Measurements from ENCODE around the gene TENM3. TPM values are rescaled to one million over a fixed set of nuclear protein-coding genes. Genes with fewer than 3 reads are reported as not detected.

TENM3 gene
- total and polyA plus RNA-seq, 10 of the 15 experiments (the other 5 are each of a cell fraction or from before 2014, with no cell fraction given), result 0.01 to 1.7 (median 0.08) TPM; not detected in 2

DNA sequence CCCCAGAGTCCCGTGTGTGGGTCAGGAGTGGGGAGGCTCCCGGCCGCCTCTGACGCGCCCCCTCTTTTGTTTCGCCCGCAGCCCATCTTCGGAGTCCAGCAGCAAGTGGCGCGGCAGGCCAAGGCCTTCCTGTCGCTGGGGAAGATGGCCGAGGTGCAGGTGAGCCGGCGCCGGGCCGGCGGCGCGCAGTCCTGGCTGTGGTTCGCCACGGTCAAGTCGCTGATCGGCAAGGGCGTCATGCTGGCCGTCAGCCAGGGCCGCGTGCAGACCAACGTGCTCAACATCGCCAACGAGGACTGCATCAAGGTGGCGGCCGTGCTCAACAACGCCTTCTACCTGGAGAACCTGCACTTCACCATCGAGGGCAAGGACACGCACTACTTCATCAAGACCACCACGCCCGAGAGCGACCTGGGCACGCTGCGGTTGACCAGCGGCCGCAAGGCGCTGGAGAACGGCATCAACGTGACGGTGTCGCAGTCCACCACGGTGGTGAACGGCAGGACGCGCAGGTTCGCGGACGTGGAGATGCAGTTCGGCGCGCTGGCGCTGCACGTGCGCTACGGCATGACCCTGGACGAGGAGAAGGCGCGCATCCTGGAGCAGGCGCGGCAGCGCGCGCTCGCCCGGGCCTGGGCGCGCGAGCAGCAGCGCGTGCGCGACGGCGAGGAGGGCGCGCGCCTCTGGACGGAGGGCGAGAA is 556.5 kb downstream of the TENM3 start (continued):
- TF ChIP-seq, protein P1, sequence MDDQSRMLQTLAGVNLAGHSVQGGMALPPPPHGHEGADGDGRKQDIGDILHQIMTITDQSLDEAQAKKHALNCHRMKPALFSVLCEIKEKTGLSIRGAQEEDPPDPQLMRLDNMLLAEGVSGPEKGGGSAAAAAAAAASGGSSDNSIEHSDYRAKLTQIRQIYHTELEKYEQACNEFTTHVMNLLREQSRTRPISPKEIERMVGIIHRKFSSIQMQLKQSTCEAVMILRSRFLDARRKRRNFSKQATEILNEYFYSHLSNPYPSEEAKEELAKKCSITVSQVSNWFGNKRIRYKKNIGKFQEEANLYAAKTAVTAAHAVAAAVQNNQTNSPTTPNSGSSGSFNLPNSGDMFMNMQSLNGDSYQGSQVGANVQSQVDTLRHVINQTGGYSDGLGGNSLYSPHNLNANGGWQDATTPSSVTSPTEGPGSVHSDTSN (IDR thresholded peaks at IDR 0.05; ENCODE audit: insufficient replicate concordance, low read depth, low read length), result no peak
- TF ChIP-seq, protein P2, sequence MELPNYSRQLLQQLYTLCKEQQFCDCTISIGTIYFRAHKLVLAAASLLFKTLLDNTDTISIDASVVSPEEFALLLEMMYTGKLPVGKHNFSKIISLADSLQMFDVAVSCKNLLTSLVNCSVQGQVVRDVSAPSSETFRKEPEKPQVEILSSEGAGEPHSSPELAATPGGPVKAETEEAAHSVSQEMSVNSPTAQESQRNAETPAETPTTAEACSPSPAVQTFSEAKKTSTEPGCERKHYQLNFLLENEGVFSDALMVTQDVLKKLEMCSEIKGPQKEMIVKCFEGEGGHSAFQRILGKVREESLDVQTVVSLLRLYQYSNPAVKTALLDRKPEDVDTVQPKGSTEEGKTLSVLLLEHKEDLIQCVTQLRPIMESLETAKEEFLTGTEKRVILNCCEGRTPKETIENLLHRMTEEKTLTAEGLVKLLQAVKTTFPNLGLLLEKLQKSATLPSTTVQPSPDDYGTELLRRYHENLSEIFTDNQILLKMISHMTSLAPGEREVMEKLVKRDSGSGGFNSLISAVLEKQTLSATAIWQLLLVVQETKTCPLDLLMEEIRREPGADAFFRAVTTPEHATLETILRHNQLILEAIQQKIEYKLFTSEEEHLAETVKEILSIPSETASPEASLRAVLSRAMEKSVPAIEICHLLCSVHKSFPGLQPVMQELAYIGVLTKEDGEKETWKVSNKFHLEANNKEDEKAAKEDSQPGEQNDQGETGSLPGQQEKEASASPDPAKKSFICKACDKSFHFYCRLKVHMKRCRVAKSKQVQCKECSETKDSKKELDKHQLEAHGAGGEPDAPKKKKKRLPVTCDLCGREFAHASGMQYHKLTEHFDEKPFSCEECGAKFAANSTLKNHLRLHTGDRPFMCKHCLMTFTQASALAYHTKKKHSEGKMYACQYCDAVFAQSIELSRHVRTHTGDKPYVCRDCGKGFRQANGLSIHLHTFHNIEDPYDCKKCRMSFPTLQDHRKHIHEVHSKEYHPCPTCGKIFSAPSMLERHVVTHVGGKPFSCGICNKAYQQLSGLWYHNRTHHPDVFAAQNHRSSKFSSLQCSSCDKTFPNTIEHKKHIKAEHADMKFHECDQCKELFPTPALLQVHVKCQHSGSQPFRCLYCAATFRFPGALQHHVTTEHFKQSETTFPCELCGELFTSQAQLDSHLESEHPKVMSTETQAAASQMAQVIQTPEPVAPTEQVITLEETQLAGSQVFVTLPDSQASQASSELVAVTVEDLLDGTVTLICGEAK (IDR thresholded peaks at IDR 0.05; ENCODE audit: borderline replicate concordance), result no peak

DNA sequence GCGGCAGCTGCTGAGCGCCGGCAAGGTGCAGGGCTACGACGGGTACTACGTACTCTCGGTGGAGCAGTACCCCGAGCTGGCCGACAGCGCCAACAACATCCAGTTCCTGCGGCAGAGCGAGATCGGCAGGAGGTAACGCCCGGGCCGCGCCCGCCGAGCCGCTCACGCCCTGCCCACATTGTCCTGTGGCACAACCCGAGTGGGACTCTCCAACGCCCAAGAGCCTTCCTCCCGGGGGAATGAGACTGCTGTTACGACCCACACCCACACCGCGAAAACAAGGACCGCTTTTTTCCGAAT is 557.0 kb downstream of the TENM3 start:
- CTCF ChIA-PET, result no interaction called here
- in situ Hi-C loops (cut with MboI) (no loop called here), intact Hi-C loops (cut with micrococcal nuclease; ENCODE audit: unreplicated experiment) (loop anchor here (10.0 kb wide), 2 partner anchors 465 to 1655 kb away; no protein-coding TSS in a partner anchor)
- no peak overlapping the region for H2AFZ ChIP-seq (ENCODE audit: control insufficient read depth, low read depth, low read length)
- no peak overlapping the region for H3K4me2 ChIP-seq (ENCODE audit: control insufficient read depth, insufficient read depth)
- H3K4me3 ChIP-seq, result no peak overlapping the region
- H3K9ac ChIP-seq (ENCODE audit: control insufficient read depth, insufficient read depth, low read length), result no peak overlapping the region
- H3K27me3 ChIP-seq (replicated peaks in 1 of 2; ENCODE audit: control insufficient read depth in 2 of 2, insufficient read depth in 2 of 2, low read length in 1 of 2), result no peaks in the 10 kb centered on the region
- H3K9me3 ChIP-seq (replicated peaks; ENCODE audit: control insufficient read depth, insufficient read depth, low read length), result no peaks in the 10 kb centered on the region
- FAIRE-seq, result no peak
- no peaks in the 10 kb centered on the region for H3K4me1 ChIP-seq (ENCODE audit: control insufficient read depth, insufficient read depth, low read length)
- SMC1A ChIA-PET (ENCODE audit: uncharacterized antibody, unreplicated experiment), result no interaction called here
- no peak for TF ChIP-seq REST (IDR thresholded peaks at IDR 0.05; ENCODE audit: low read depth, low read length)
- TF ChIP-seq STAT1 (conservative IDR thresholded peaks at IDR 0.05), result no peak
- no peak for TF ChIP-seq NBN (IDR thresholded peaks at IDR 0.05)
- no peak for TF ChIP-seq MTA3 (IDR thresholded peaks at IDR 0.05; ENCODE audit: borderline replicate concordance, low read length)
- TF ChIP-seq JUND (IDR thresholded peaks at IDR 0.05; ENCODE audit: low read depth, low read length), result no peak
- TF ChIP-seq NFIC (IDR thresholded peaks at IDR 0.05; ENCODE audit: low read depth, low read length), result no peak
- no peak for ATAC-seq
- BruUV-seq (replicated peaks), result no TSS peak
- no peaks in the 10 kb centered on the region for H3K36me3 ChIP-seq (ENCODE audit: control insufficient read depth in 2 of 2, insufficient read depth in 2 of 2, low read length in 1 of 2)
- WGBS (ENCODE audit: insufficient coverage, insufficient replicate concordance, low lambda C conversion rate, missing lambda C conversion rate), result 95% methylated on average over 26 of the region's 29 CpGs
- no peak overlapping the region for H3K27ac ChIP-seq (ENCODE audit: control insufficient read depth, insufficient read depth)
- no peaks in the 10 kb centered on the region for H3K79me2 ChIP-seq (ENCODE audit: control insufficient read depth, insufficient read depth, low read length)
- RAD21 ChIA-PET (ENCODE audit: unreplicated experiment), result no interaction called here
- H4K20me1 ChIP-seq (ENCODE audit: control insufficient read depth, insufficient read depth), result no peaks in the 10 kb centered on the region
- no peak for DNase-seq (ENCODE audit: low read depth, low spot score)
- POLR2A ChIA-PET, result no interaction called here

Measured in GM12878 (cell line).